Ammon's horn (tissue), 1 donor: ENCODE data around the gene P2RY2.

Experiments used
- DNase-seq: peaks from one replicate; pipeline ENCODE4 v3.0.0-alpha.2; 2016; ENCODE audit warnings: low spot score

The P2RY2 gene

GRCh38 chr11:73205661-73206343 is 12.3 kb upstream of the P2RY2 start:
- DNase-seq, result no peak

GRCh38 chr11:73206801-73207200 is 11.3 kb upstream of the P2RY2 start:
- DNase-seq, result no peak

- no peak for DNase-seq
Measured at GRCh38 chr11:73209892-73210291, 8.2 kb upstream of the P2RY2 start.

- DNase-seq, result no peak
Measured at GRCh38 chr11:73210916-73211667, 7.0 kb upstream of the P2RY2 start.

- no peak for DNase-seq
Measured at GRCh38 chr11:73213196-73214143, 4.6 kb upstream of the P2RY2 start.

GRCh38 chr11:73215191-73216134 is 2.6 kb upstream of the P2RY2 start:
- DNase-seq, result no peak

- DNase-seq, result no peak
Measured at GRCh38 chr11:73216465-73216864, 1.6 kb upstream of the P2RY2 start.

- no peak for DNase-seq
Measured at GRCh38 chr11:73217131-73217809, 811 bp upstream of the P2RY2 start.

GRCh38 chr11:73217810-73218105 is 323 bp upstream of the P2RY2 start:
- no peak for DNase-seq

GRCh38 chr11:73218830-73219215 is 742 bp downstream of the P2RY2 start:
- DNase-seq, result no peak

- DNase-seq, result no peak
Measured at GRCh38 chr11:73219396-73220285, 1.6 kb downstream of the P2RY2 start.

- DNase-seq, result no peak
Measured at GRCh38 chr11:73221451-73221850, 3.4 kb downstream of the P2RY2 start.

GRCh38 chr11:73221996-73222395 is 3.9 kb downstream of the P2RY2 start:
- DNase-seq, result no peak

- DNase-seq, result no peak
Measured at GRCh38 chr11:73223998-73224730, 6.1 kb downstream of the P2RY2 start.

GRCh38 chr11:73225001-73225686 is 7.1 kb downstream of the P2RY2 start:
- DNase-seq, result no peak

- no peak for DNase-seq
Measured at GRCh38 chr11:73225851-73226250, 7.8 kb downstream of the P2RY2 start.

GRCh38 chr11:73226297-73227006 is 8.4 kb downstream of the P2RY2 start:
- no peak for DNase-seq
